NCI-H1105 (cell line): ENCODE results near the gene CTDP1.

ENCODE experiments used
- DNase-seq: peaks from one replicate; lab custom pipeline; 2025; lab: John Stamatoyannopoulos, UW

CTDP1 gene

DNA sequence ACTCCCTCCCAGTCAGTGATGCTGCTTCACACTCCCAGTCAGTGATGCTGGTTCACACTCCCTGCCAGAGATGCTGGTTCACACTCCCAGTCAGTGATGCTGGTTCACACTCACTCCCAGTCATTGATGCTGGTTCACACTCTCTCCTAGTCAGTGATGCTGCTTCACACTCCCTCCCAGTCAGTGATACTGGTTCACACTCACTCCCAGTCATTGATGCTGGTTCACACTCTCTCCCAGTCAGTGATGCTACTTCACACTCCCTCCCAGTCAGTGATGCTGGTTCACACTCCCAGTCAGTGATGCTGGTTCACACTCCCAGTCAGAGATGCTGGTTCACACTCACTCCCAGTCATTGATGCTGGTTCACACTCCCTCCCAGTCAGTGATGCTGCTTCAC is 83.8 kb downstream of the CTDP1 start:
- DNase-seq, result no peak

- DNase-seq, result no peak
These were observed 84.5 kb downstream of the CTDP1 start for GRCh38 chr18:79764131-79764530.

- DNase-seq, result no peak
These were observed 86.1 kb downstream of the CTDP1 start for GRCh38 chr18:79765491-79766245.

GRCh38 chr18:79766308-79766707 is 86.7 kb downstream of the CTDP1 start:
- no peak for DNase-seq

DNA sequence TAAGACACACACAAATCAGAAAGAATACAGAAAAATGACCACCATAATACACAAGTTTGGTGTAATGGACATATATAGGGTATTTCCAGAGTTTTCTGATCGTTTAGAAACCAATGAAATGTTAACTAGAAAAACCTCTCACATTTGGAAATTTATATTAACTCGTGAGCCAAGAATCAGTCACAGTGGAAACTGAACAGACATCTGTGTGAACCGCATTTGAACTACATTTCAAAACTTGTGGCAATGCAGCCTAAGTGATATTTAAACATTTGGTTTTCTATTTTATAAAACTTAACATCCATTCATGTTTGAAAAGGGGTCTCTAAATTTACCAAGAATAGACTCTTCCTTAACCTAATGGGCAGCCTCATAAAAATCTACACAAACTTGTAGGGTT is 89.1 kb downstream of the CTDP1 start:
- DNase-seq, result no peak

- no peak for DNase-seq
These were observed 90.3 kb downstream of the CTDP1 start for GRCh38 chr18:79769698-79770500.

DNA sequence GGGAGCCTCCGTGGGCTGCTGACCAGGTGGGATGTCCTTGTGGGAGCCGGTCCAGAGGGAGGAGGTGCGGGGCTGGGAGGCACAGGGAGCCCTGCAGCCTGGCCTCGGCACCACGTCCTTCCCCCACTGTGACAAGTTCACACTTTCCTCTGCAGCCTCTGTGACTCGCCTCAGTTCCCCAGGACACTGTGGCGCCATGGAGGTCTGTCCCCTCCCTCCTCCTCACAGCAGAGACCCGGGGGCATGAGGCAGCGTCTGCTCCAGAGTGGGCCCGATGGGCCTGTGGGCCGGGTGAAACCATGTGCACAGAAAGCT is 90.9 kb downstream of the CTDP1 start:
- no peak for DNase-seq

GRCh38 chr18:79770826-79771225 is 91.2 kb downstream of the CTDP1 start:
- no peak for DNase-seq

GRCh38 chr18:79771446-79772107 is 92.0 kb downstream of the CTDP1 start:
- DNase-seq, result no peak

- no peak for DNase-seq
These were observed 92.7 kb downstream of the CTDP1 start for GRCh38 chr18:79772108-79772864.

GRCh38 chr18:79772865-79773696 is 93.5 kb downstream of the CTDP1 start:
- no peak for DNase-seq

- no peak for DNase-seq
These were observed 94.5 kb downstream of the CTDP1 start for GRCh38 chr18:79774111-79774510.

DNA sequence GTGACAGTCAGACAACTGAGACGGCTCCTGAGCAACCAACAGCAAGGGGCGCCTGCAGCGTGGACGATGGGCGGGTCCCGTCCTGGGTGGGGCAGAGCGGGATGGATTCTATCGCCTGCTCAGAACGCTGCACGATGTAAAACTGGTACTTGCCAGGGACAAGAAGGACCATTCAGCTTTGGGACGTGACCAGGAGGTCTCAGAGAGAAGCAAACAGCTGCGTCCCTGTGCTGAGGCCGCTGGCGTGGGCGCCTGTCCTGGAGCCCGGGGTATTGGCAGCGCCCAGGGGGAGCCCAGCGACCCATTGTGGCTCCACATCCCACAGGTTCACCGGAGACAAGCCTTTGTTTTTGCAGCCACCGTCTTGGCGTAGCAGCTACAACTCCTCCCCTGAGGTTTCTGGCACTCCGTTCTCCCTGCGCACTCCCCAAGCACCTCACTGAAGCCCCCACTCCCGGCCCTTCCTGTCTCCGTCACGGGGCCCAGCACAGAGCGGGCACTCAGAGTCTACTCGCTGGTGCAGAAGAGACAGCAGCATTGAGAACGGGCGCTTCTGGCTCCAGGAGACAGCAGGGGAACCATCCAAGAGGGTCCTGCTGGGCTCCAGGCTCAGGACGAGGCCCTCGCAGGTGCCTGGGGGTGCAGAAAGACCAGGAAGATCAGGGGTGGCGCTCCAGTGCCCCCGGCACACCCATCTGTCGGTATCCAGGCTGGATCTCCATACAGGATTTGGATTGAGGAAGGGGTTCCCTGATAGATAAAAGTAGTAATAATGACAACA is 96.0 kb downstream of the CTDP1 start:
- DNase-seq, result no peak

DNA sequence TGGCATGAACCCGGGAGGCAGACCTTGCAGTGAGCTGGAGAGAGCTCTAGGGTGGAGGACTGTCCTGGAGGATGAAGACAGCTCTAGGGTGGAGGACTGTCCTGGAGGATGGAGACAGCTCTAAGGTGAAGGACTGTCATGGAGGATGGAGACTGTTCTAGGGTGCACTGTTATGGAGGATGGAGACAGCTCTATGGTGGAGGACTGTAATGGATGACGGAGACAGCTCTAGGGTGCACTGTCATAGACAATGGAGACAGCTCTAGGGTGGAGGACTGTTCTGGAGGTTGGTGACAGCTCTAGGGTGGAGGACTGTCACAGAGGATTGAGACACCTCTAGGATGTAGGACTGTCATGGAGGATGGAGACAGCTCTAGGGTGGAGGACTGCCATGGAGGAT is 97.1 kb downstream of the CTDP1 start:
- DNase-seq, result no peak

DNA sequence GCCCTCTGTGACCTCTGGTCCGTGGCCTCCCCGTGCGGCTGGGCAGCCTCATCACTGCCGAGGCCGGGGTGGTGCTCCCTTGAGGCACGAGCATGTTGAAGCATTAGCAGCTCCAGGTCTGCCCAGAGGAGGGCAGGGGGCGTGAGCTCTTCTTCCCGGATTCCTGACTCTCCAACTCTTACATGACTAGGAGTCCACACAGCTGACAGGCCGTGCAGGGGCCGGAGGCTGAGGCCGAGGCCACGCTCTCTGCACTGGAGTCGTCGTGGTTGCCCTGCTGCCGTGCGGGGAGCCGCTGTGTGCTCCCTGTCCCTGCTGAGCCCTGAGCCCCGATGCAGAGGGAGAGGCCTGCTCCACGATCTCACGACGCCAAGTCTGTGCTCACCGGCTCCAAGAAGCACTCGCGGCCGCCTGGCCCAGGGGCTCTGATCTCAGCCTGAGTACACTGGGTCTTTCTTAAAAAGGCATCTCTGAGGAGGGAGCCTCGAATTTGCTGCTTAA is 98.7 kb downstream of the CTDP1 start:
- no peak for DNase-seq

GRCh38 chr18:79779021-79779699 is 99.6 kb downstream of the CTDP1 start:
- DNase-seq, result no peak

DNA sequence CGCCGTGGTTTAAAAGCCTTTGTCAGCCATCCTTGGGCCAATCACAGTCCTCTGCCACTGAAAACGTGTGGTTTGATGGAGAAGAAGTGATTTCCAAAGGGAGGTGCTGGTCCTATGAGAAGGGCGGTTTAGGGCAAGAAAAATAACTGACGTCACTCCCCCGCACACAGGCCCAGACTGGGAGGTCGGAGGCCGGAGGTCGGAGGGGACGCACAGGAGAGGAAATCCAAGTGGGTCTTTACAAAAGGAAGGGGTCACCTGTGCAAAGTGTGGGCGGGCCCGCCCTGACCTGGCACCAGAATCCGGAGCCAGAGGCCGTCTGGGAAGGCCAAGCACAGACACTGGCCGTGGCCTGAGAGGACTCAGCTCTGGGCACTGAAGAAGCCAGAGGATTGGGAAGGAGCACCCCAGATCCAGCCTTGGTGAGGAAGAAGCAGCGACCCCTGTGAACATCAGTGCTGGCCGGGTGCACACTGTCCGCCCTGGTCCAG is 100.1 kb downstream of the CTDP1 start:
- DNase-seq, result no peak

DNA sequence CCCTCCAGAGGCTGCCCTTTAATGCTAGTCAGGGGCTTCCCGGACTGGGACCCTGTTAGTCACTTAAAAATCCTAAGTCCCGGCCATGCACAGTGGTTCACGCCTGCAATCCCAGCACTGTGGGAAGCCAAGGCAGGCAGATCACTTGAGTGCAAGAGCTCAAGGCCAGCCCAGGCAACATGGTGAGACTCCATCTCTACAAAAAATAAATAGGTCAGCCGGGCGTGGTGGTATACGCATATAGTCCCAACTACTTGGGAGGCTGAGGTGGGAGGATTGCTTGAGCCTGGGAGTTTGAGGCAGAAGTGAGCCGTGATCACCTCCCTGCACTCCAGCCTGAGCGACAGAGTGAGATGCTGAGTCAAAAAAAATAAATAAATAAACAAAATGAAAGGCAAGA is 100.9 kb downstream of the CTDP1 start:
- no peak for DNase-seq

- DNase-seq, result no peak
These were observed 101.8 kb downstream of the CTDP1 start for GRCh38 chr18:79781331-79781941.
